ENCODE results near the gene EFEMP2. TPM values are rescaled to one million over a fixed set of nuclear protein-coding genes. Genes with fewer than 3 reads are reported as not detected.

The EFEMP2 gene
- total and polyA plus RNA-seq, 2 donors (not counting 1 experiment from before 2014, with no cell fraction given): 9.5 to 14.7 TPM

- POLR2A ChIA-PET: interaction anchor here (1.6 kb wide), 1 partner anchor 171 kb away, joined by 12 read pairs; no protein-coding TSS in a partner anchor
- H4K20me1 ChIP-seq (ENCODE audit: control insufficient read depth, insufficient read depth, low read length, poor library complexity, severe bottlenecking): peaks cover 5% of the 10 kb centered on the region
- H3K9ac ChIP-seq (ENCODE audit: low read length): no peak overlapping the region
Measured at GRCh38 chr11:65882120-65883057, 9.8 kb upstream of the EFEMP2 start.

More at GRCh38 chr11:65882120-65883057, 9.8 kb upstream of the EFEMP2 start:
- Mint-ChIP-seq H3K4me3 (no peak overlapping the region), H3K9me3 (ENCODE audit: insufficient read depth) (no peaks in the 10 kb centered on the region), H3K27ac (no peak overlapping the region), H3K4me1 (peaks cover 37% of the 10 kb centered on the region), H3K27me3 (no peaks in the 10 kb centered on the region)
- intact Hi-C loops (cut with micrococcal nuclease): no loop called here
- Histone ChIP-seq H3K4me1 (ENCODE audit: control insufficient read depth in 2 of 2, insufficient read depth in 2 of 2, low read length in 2 of 2) (peaks cover 11 to 34% of the 10 kb centered on the region in 2 donors), H3K4me2 (replicated peaks; ENCODE audit: low read depth, low read length, poor library complexity, severe bottlenecking) (no peak overlapping the region), H2AFZ (ENCODE audit: insufficient read depth, low read depth, low read length, poor library complexity, severe bottlenecking) (no peak overlapping the region), H3K9me3 (ENCODE audit: control extremely low read depth in 1 of 3, control insufficient read depth in 2 of 3, insufficient read depth in 1 of 3, low read length in 2 of 3) (no peaks in the 10 kb centered on the region), H3K4me3 (ENCODE audit: control extremely low read depth in 1 of 5, extremely low read depth in 1 of 5, insufficient read depth in 1 of 5, low read depth in 2 of 5, low read length in 4 of 5) (no peak overlapping the region), H3K27ac (ENCODE audit: low read length in 2 of 2) (no peak overlapping the region), H3K27me3 (replicated peaks in 1 of 4; ENCODE audit: control extremely low read depth in 1 of 4, control insufficient read depth in 3 of 4, insufficient read depth in 4 of 4, low read length in 3 of 4) (no peaks in the 10 kb centered on the region), H3K79me2 (ENCODE audit: control insufficient read depth, insufficient read depth, low read length) (peaks cover 19% of the 10 kb centered on the region), H3K36me3 (replicated peaks in 1 of 2; ENCODE audit: control extremely low read depth in 1 of 2, control insufficient read depth in 1 of 2, extremely low read depth in 1 of 2, insufficient read depth in 2 of 2, low read length in 1 of 2) (peaks cover 0 to 31% of the 10 kb centered on the region in 2 experiments)
- TF ChIP-seq CTCF (IDR thresholded peaks at IDR 0.05) (no peak), EZH2 (IDR thresholded peaks at IDR 0.05; ENCODE audit: borderline replicate concordance, insufficient read depth, low read depth, low read length, poor library complexity, severe bottlenecking) (no peak)
- DNase-seq (no peak), ATAC-seq (ENCODE audit: low read depth) (no peak)
- CTCF ChIA-PET: interaction anchor here (1.0 to 15.5 kb wide), 6 partner anchors 14 to 171 kb away, joined by 3 to 244 read pairs (median 16); partner anchors contain the start of genes CFL1, KAT5 and MUS81
- 96% methylated on average over 23 of the region's 30 CpGs for WGBS (ENCODE audit: insufficient coverage)

Measured in B cell (primary cell).